Activated naive CD4-positive, alpha-beta T cell treated with anti-CD3 and anti-CD28 coated beads, Interleukin-2, amount 10 ng/mL, durations not matched to agents 7 days and 5 days (primary cell): ENCODE measurements around the gene CIBAR2.

Experiments
- CTCF ChIA-PET: fragments of 350-600 bp; sonication (Branson Sonifier 250); formaldehyde crosslinking; loops from one replicate; lab custom pipeline; 2021; ENCODE audit warnings: antibody characterized with exemption; lab: Charles Lee
- DNase-seq: peaks from one replicate; pipeline ENCODE4 v3.0.0-alpha.2; 2020
- H3K27ac Mint-ChIP-seq: one replicate; pipeline ENCODE4 v1.8.0; 2021; ENCODE audit warnings: mild to moderate bottlenecking, moderate library complexity, mixed read lengths
- H3K27me3 Mint-ChIP-seq: one replicate; pipeline ENCODE4 v1.8.0; 2021; ENCODE audit warnings: mild to moderate bottlenecking, mixed read lengths
- H3K36me3 Mint-ChIP-seq: one replicate; pipeline ENCODE4 v1.8.0; 2021; ENCODE audit warnings: mixed read lengths
- H3K4me1 Mint-ChIP-seq: one replicate; pipeline ENCODE4 v1.8.0; 2021; ENCODE audit warnings: mixed read lengths
- H3K4me3 Mint-ChIP-seq: one replicate; pipeline ENCODE4 v1.8.0; 2021; ENCODE audit warnings: mild to moderate bottlenecking, moderate library complexity, mixed read lengths
- H3K9me3 Mint-ChIP-seq: one replicate; pipeline ENCODE4 v1.8.0; 2021; ENCODE audit warnings: mixed read lengths

CIBAR2 gene

GRCh38 chr16:85138825-85139627 is 26.8 kb upstream of the CIBAR2 start:
- Mint-ChIP-seq H3K4me1 (peaks cover 24% of the 10 kb centered on the region), H3K27ac (no peak overlapping the region), H3K27me3 (peaks cover 61% of the 10 kb centered on the region), H3K4me3 (no peak overlapping the region), H3K9me3 (no peaks in the 10 kb centered on the region), H3K36me3 (no peaks in the 10 kb centered on the region)
- CTCF ChIA-PET: no interaction called here
- no peak for DNase-seq

DNA sequence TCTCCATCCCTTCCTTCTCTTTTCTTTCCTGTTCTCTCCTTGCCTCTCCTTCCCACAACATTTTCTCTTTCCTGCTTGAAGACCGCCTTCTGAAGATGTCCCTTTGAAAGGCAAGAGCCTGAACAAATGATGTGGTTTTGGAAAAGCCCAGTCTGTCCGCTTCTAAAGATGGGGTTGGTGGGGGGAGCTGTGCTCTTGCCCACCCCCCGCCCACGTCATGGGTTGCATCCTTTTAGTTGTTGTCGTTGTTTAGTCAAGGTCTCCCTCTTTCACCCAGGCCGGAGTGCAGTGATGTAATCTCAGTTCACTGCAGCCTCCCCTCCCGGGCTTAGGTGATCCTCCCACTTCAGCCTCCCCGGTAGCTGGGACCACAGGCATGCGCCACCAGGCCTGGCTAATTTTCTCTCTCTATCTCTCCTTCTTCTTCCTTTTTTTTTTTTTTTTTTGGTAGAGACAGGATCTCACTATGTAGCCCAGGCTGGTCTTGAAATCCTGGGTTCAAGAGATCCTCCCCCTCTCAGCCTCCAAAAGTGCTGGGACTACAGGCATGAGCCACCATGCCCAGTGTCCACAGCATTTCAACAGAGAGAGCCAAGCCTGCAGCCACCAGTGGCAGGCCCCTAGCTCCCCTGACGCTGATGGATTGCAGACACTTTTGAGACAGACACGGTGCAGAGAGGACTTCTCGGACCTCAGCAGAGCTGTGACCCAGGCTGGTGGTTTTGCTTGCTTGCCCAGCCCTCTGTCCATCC is 26.0 kb upstream of the CIBAR2 start:
- H3K27me3 Mint-ChIP-seq: peaks cover 65% of the 10 kb centered on the region
- H3K27ac Mint-ChIP-seq: no peak overlapping the region
- no peak overlapping the region for H3K4me3 Mint-ChIP-seq
- CTCF ChIA-PET: no interaction called here
- H3K4me1 Mint-ChIP-seq: peaks cover 24% of the 10 kb centered on the region
- no peaks in the 10 kb centered on the region for H3K36me3 Mint-ChIP-seq
- H3K9me3 Mint-ChIP-seq: no peaks in the 10 kb centered on the region
- DNase-seq: no peak

DNA sequence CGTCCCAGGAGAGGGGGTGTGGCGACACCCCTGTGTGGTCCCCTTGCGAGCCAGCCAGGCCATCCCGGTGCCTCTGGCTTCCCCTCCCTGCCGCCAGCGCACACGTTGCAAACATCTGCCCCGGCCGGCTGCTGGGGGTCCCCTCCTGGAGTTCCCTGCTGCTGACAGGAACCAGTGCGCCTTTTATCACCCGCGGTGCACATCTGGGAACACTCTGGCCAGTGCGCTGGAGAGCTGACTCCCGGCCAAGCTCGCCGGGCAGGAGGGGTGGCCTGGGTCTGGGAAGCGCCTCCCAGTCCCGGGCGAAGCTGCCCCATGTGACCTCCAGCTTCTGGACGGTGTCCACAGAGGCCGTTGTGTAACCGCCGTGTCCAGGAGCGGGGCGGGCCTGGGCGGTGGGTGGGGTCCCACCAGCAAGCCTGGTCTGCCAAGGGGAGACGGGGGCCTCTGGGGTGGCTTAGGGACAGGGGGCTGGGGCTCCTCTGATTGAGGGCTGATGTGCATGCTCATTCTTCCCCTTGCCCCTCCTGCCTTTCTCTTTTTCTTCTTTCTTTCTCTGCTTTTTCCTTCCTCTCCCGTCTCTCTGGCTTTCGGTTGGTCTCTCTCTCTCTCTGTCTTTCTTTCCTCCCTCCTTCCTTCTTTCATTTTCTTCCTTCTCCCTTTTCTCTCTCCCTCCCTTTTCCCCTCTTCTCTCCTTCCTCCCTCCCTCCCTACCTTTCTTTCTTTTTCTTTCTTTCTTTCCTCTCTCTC is 25.2 kb upstream of the CIBAR2 start:
- H3K9me3 Mint-ChIP-seq: no peaks in the 10 kb centered on the region
- no peaks in the 10 kb centered on the region for H3K36me3 Mint-ChIP-seq
- peaks cover 24% of the 10 kb centered on the region for H3K4me1 Mint-ChIP-seq
- no peak overlapping the region for H3K4me3 Mint-ChIP-seq
- CTCF ChIA-PET: no interaction called here
- no peak overlapping the region for H3K27ac Mint-ChIP-seq
- DNase-seq: no peak
- H3K27me3 Mint-ChIP-seq: peaks cover 66% of the 10 kb centered on the region

DNA sequence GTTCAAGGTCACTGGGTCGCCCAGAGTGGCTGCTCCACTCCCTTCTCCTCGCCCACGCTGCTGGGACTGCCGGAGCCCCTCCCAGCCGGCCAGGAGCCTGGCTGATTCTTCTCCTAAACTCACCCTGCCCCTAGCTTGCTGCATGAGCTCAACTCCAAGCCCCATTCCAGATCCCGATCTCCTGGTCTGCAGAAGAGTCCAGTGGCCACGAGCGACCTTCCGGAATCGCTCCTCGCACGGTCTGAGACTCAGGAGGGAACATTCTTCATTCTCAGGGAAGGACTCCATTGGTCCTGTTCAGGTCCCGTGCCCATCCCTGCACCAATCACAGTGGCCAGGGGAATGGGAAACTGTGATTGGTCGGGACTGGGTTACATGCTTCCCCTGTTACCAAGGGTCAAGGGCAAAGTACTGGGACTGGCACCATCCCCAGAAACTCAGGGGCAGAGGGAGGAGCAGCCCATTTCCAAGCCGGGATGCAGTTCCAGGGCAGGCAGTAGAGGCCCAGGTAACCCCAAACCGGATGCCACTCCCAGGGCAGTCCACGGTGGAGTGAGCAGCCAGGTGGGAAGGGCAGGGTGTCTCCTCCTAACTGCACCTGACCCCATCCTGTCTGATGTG is 24.5 kb upstream of the CIBAR2 start:
- CTCF ChIA-PET: no interaction called here
- Mint-ChIP-seq H3K36me3 (no peaks in the 10 kb centered on the region), H3K4me1 (peaks cover 24% of the 10 kb centered on the region), H3K9me3 (no peaks in the 10 kb centered on the region), H3K27me3 (peaks cover 68% of the 10 kb centered on the region), H3K27ac (no peak overlapping the region), H3K4me3 (no peak overlapping the region)
- no peak for DNase-seq

- Mint-ChIP-seq H3K9me3 (no peaks in the 10 kb centered on the region), H3K4me1 (peaks cover 24% of the 10 kb centered on the region), H3K4me3 (no peak overlapping the region), H3K27me3 (peaks cover 68% of the 10 kb centered on the region), H3K36me3 (no peaks in the 10 kb centered on the region), H3K27ac (no peak overlapping the region)
- CTCF ChIA-PET: no interaction called here
- DNase-seq: no peak
These were observed 24.0 kb upstream of the CIBAR2 start for GRCh38 chr16:85136213-85136701.

GRCh38 chr16:85134789-85135142 is 22.5 kb upstream of the CIBAR2 start:
- H3K4me3 Mint-ChIP-seq: no peak overlapping the region
- H3K4me1 Mint-ChIP-seq: peaks cover 24% of the 10 kb centered on the region
- H3K27ac Mint-ChIP-seq: no peak overlapping the region
- DNase-seq: no peak
- CTCF ChIA-PET: no interaction called here
- H3K27me3 Mint-ChIP-seq: peaks cover 70% of the 10 kb centered on the region
- no peaks in the 10 kb centered on the region for H3K9me3 Mint-ChIP-seq
- no peaks in the 10 kb centered on the region for H3K36me3 Mint-ChIP-seq

DNA sequence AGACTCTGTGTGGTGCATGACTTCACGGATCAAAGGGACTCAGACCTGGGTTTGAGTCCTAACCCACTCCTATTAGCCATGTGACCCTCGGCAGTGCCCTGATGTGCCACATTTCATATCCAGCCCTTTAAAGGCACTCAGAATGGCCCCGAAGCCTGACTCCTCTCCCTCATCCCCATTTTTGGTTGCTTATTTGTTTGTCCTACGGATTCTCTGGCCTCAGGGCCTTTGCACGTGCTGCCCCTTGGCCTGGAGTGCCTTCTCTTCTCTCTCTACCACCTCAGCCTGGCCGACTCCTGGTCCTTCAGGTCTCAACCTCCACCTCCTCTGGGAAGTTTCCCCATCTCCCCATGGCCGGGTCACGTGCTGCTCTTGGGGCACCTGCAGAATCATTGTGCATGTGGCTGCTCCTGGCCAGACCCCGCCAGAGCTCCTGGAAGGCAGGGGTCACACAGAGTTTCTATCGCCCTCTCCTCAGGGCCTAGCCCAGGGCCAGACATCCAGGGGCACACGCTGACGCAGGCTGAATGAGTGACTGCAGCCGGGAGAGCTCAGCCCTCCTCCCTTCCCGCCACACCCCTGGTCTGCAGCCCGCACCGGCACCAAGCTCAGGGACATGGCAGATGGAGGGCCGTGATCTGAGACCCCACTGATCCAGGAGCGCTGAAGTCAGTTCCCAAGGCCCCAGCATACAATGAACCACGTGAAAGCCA is 22.0 kb upstream of the CIBAR2 start:
- Mint-ChIP-seq H3K4me1 (peaks cover 24% of the 10 kb centered on the region), H3K4me3 (no peak overlapping the region), H3K27me3 (peaks cover 65% of the 10 kb centered on the region), H3K36me3 (no peaks in the 10 kb centered on the region), H3K9me3 (no peaks in the 10 kb centered on the region), H3K27ac (no peak overlapping the region)
- no peak for DNase-seq
- CTCF ChIA-PET: no interaction called here

- no peak overlapping the region for H3K27ac Mint-ChIP-seq
- no peaks in the 10 kb centered on the region for H3K36me3 Mint-ChIP-seq
- H3K27me3 Mint-ChIP-seq: peaks cover 60% of the 10 kb centered on the region
- no peak overlapping the region for H3K4me3 Mint-ChIP-seq
- DNase-seq: no peak
- no peaks in the 10 kb centered on the region for H3K9me3 Mint-ChIP-seq
- H3K4me1 Mint-ChIP-seq: peaks cover 24% of the 10 kb centered on the region
- CTCF ChIA-PET: no interaction called here
These were observed 21.0 kb upstream of the CIBAR2 start for GRCh38 chr16:85133290-85133599.

DNA sequence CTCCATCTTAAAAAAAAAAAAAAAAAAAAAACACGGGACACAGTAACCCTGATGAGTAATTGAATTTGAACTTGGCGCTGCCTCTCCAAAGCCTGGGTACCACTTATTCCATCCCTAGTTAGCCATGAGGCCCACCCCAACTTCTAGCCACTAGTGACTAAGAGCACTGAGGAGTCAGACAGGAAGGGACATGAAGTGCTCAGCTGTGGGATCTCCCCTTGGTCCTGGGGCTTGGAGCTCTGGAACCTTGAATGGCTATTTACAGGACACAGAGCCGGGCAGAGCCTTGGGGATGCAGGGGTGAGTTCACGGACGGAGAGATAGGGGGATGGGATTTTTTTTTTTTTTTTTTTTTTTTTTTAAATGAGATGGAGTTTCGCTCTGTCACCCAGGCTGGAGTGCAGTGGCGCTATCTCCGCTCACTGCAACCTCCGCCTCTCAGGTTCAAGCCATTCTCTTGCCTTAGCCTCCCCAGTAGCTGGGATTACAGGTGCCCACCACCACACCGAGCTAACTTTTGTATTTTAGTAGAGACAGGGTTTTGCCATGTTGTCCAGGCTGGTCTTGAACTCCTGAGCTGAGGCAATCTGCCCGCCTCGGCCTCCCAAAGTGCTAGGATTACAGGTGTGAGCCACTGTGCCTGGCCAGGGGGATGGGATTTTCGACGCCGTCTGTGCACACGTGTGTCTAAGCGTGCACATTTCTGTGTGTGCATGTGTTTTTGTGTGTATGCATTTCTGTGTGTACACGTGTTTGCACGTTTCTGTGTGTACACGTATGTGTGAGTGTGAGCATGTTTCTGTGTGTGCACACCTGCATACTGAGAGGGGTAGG is 20.4 kb upstream of the CIBAR2 start:
- Mint-ChIP-seq H3K4me3 (no peak overlapping the region), H3K36me3 (no peaks in the 10 kb centered on the region), H3K9me3 (no peaks in the 10 kb centered on the region), H3K4me1 (peaks cover 22% of the 10 kb centered on the region), H3K27ac (no peak overlapping the region), H3K27me3 (peaks cover 56% of the 10 kb centered on the region)
- CTCF ChIA-PET: no interaction called here
- DNase-seq: no peak

- H3K4me3 Mint-ChIP-seq: no peak overlapping the region
- no peaks in the 10 kb centered on the region for H3K36me3 Mint-ChIP-seq
- no peak for DNase-seq
- H3K27ac Mint-ChIP-seq: no peak overlapping the region
- CTCF ChIA-PET: no interaction called here
- H3K4me1 Mint-ChIP-seq: peaks cover 11% of the 10 kb centered on the region
- peaks cover 52% of the 10 kb centered on the region for H3K27me3 Mint-ChIP-seq
- H3K9me3 Mint-ChIP-seq: no peaks in the 10 kb centered on the region
These were observed 18.4 kb upstream of the CIBAR2 start for GRCh38 chr16:85130705-85131028.

DNA sequence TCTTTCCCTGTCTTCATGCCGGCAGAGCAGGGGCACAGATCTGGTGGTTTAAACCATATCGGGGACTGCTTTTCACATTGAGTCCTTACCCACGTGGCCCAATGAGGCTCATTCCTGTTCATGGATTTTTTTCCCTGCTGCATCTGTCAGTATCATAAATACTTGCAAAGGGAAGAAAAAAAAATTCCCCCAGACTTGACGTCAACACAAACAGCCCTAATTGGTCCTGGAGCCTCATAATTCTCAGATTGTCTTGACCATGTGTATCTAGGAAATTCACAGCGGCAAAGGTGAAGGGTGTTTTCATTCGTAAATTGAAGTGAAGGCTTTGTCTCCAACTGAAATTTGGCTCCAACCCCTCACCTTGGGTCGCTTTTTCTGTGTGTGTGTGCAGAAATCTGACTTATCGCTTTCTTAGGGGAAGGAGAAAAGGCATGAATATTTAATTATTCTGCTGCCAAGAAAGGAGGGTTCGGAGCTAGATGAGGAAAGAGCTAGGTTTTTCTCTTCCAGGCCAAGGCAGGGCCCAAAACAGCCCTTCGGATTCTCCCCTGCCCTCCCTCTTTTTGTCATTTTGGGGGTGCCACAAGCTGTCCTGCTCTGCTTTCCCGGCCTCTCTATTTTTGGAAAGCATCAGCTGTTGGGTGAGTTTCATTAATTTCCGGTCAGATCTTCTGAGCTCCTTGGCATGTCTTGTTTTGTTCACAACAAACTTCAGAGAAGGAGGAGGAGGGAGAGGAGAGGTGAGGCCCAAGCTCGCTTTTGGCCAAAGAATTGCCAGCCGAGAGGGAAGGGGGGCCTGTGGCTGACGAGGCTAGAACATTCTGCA is 17.8 kb upstream of the CIBAR2 start:
- H3K27ac Mint-ChIP-seq: no peak overlapping the region
- DNase-seq: no peak

DNA sequence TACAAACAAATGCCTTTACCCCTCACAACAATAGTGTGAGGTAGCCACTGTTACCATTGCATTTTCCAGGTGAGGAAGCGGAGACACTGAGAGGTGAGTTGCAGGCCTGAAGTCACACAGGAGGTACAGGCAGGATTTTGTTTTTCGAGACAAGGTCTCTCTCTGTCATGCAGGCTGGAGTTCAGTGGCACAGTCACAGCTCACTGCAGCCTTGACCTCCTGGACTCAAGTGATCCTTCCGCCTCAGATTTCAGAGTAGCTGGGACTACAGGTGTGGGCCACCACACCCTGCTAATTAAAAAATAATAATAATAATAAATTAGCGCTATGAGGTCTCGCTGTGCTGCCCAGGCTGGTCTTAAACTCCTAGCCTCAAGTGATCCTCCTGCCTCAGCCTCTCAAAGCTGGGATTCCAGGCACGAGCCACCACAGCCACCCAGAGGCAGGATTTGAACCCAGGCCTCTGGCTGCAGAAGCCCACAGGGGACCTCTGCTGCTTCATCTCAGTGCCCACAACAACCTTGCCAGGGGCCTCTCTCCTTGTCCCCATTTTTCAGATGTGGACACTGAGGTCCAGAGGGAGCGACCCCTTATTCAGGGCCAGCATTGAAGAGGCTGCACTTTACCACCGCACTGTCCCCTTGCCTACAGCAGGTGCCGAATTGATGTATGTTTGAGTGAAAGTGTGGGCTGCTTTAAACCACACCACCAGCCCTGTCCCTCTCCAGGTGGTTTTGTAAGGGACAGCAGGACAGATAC is 16.0 kb upstream of the CIBAR2 start:
- H3K9me3 Mint-ChIP-seq: no peaks in the 10 kb centered on the region
- H3K4me3 Mint-ChIP-seq: no peak overlapping the region
- H3K27me3 Mint-ChIP-seq: peaks cover 34% of the 10 kb centered on the region
- CTCF ChIA-PET: no interaction called here
- H3K36me3 Mint-ChIP-seq: no peaks in the 10 kb centered on the region
- no peaks in the 10 kb centered on the region for H3K4me1 Mint-ChIP-seq
- DNase-seq: no peak
- H3K27ac Mint-ChIP-seq: no peak overlapping the region

More for the DNA sequence above, 17.8 kb upstream of the CIBAR2 start:
- Mint-ChIP-seq H3K9me3 (no peaks in the 10 kb centered on the region), H3K4me1 (peaks cover 8% of the 10 kb centered on the region), H3K27me3 (peaks cover 46% of the 10 kb centered on the region), H3K4me3 (no peak overlapping the region), H3K36me3 (no peaks in the 10 kb centered on the region)
- CTCF ChIA-PET: no interaction called here
